ENCODE results near the gene TAF10.
A peak's percentile ranks its signal among the peaks of the same experiment; 100 is the strongest.

The TAF10 gene

GRCh38 chr11:6565988-6566703 is 45.9 kb downstream of the TAF10 start:
- DNase-seq, result no peak
- no CpG with 5 or more reads among the region's 5 CpGs for WGBS (ENCODE audit: extremely low coverage, insufficient coverage, insufficient read length)

GRCh38 chr11:6565325-6565724 is 46.7 kb downstream of the TAF10 start:
- H2AK5ac ChIP-seq (ENCODE audit: low read length), result no peak overlapping the region
- H2BK12ac ChIP-seq (ENCODE audit: low read length), result no peak overlapping the region
- WGBS (ENCODE audit: extremely low coverage, insufficient coverage, insufficient read length), result no CpG with 5 or more reads among the region's 2 CpGs
- no peak overlapping the region for H4K8ac ChIP-seq (ENCODE audit: low read depth, low read length)
- H3K4me2 ChIP-seq (ENCODE audit: low read length), result no peak overlapping the region
- no peak overlapping the region for H3K23ac ChIP-seq (ENCODE audit: low read length)
- no peak overlapping the region for H2BK5ac ChIP-seq (ENCODE audit: low read depth, low read length, poor library complexity)
- H3K27me3 ChIP-seq (ENCODE audit: insufficient read depth, low read length), result no peaks in the 10 kb centered on the region
- no peaks in the 10 kb centered on the region for H3K36me3 ChIP-seq (ENCODE audit: control insufficient read depth in 1 of 2, insufficient read depth in 2 of 2, low read length in 2 of 2)
- no peak overlapping the region for H3K9ac ChIP-seq (ENCODE audit: low read length)
- H3K4me3 ChIP-seq (ENCODE audit: low read depth, low read length), result no peak overlapping the region
- no peak overlapping the region for H2AFZ ChIP-seq (ENCODE audit: insufficient read depth, low read length, poor library complexity)
- H4K91ac ChIP-seq (ENCODE audit: low read depth, low read length), result no peak overlapping the region
- no peak overlapping the region for H4K12ac ChIP-seq (ENCODE audit: low read depth, low read length)
- H3K18ac ChIP-seq (ENCODE audit: low read length), result no peak overlapping the region
- H2BK120ac ChIP-seq (ENCODE audit: insufficient read depth, low read length, poor library complexity), result no peak overlapping the region
- H3K4ac ChIP-seq (ENCODE audit: low read depth, low read length), result no peak overlapping the region
- DNase-seq, result no peak
- no peaks in the 10 kb centered on the region for H3K79me1 ChIP-seq (ENCODE audit: low read length)
- peaks cover 2% of the 10 kb centered on the region for H3K9me3 ChIP-seq (ENCODE audit: insufficient read depth, low read depth, low read length)
- H3K79me2 ChIP-seq (ENCODE audit: control insufficient read depth, insufficient read depth, low read length, poor library complexity), result no peaks in the 10 kb centered on the region
- no peak overlapping the region for H3K27ac ChIP-seq (ENCODE audit: low read depth, low read length)
- H3K14ac ChIP-seq (ENCODE audit: low read length), result no peak overlapping the region
- peaks cover 4 to 5% of the 10 kb centered on the region in 2 experiments for H3K4me1 ChIP-seq (ENCODE audit: control insufficient read depth in 1 of 2, insufficient read depth in 2 of 2, low read length in 2 of 2)

More at GRCh38 chr11:6565988-6566703, 45.9 kb downstream of the TAF10 start:
- no peak overlapping the region for H2BK12ac ChIP-seq (ENCODE audit: low read length)
- no peak overlapping the region for H3K27ac ChIP-seq (ENCODE audit: low read depth, low read length)
- no peaks in the 10 kb centered on the region for H3K36me3 ChIP-seq (ENCODE audit: control insufficient read depth in 1 of 2, insufficient read depth in 2 of 2, low read length in 2 of 2)
- no peak overlapping the region for H2BK5ac ChIP-seq (ENCODE audit: low read depth, low read length, poor library complexity)
- H2AFZ ChIP-seq (ENCODE audit: insufficient read depth, low read length, poor library complexity), result no peak overlapping the region
- H3K27me3 ChIP-seq (ENCODE audit: insufficient read depth, low read length), result no peaks in the 10 kb centered on the region
- peaks cover 4 to 5% of the 10 kb centered on the region in 2 experiments for H3K4me1 ChIP-seq (ENCODE audit: control insufficient read depth in 1 of 2, insufficient read depth in 2 of 2, low read length in 2 of 2)
- no peak overlapping the region for H3K4me2 ChIP-seq (ENCODE audit: low read length)
- H3K9me3 ChIP-seq (ENCODE audit: insufficient read depth, low read depth, low read length), result peaks cover 5% of the 10 kb centered on the region
- no peak overlapping the region for H2BK120ac ChIP-seq (ENCODE audit: insufficient read depth, low read length, poor library complexity)
- no peaks in the 10 kb centered on the region for H3K79me2 ChIP-seq (ENCODE audit: control insufficient read depth, insufficient read depth, low read length, poor library complexity)
- no peak overlapping the region for H3K9ac ChIP-seq (ENCODE audit: low read length)
- no peak overlapping the region for H3K4me3 ChIP-seq (ENCODE audit: low read depth, low read length)
- H4K8ac ChIP-seq (ENCODE audit: low read depth, low read length), result no peak overlapping the region
- H2AK5ac ChIP-seq (ENCODE audit: low read length), result no peak overlapping the region
- no peak overlapping the region for H3K18ac ChIP-seq (ENCODE audit: low read length)
- H4K91ac ChIP-seq (ENCODE audit: low read depth, low read length), result no peak overlapping the region
- no peak overlapping the region for H3K4ac ChIP-seq (ENCODE audit: low read depth, low read length)
- no peak overlapping the region for H4K12ac ChIP-seq (ENCODE audit: low read depth, low read length)
- no peaks in the 10 kb centered on the region for H3K79me1 ChIP-seq (ENCODE audit: low read length)
- H3K23ac ChIP-seq (ENCODE audit: low read length), result no peak overlapping the region
- H3K14ac ChIP-seq (ENCODE audit: low read length), result no peak overlapping the region

- Histone ChIP-seq H2BK5ac (ENCODE audit: low read depth, low read length, poor library complexity) (no peak overlapping the region), H3K4me2 (ENCODE audit: low read length) (no peak overlapping the region), H3K18ac (ENCODE audit: low read length) (no peak overlapping the region), H4K8ac (ENCODE audit: low read depth, low read length) (no peak overlapping the region), H3K27ac (ENCODE audit: low read depth, low read length) (no peak overlapping the region), H2BK12ac (ENCODE audit: low read length) (no peak overlapping the region), H3K23ac (ENCODE audit: low read length) (no peak overlapping the region), H3K9me3 (ENCODE audit: insufficient read depth, low read depth, low read length) (peaks cover 2% of the 10 kb centered on the region), H3K9ac (ENCODE audit: low read length) (no peak overlapping the region), H3K36me3 (ENCODE audit: control insufficient read depth in 1 of 2, insufficient read depth in 2 of 2, low read length in 2 of 2) (no peaks in the 10 kb centered on the region), H2AFZ (ENCODE audit: insufficient read depth, low read length, poor library complexity) (no peak overlapping the region), H4K91ac (ENCODE audit: low read depth, low read length) (no peak overlapping the region), H3K4me3 (ENCODE audit: low read depth, low read length) (no peak overlapping the region), H2AK5ac (ENCODE audit: low read length) (no peak overlapping the region), H4K12ac (ENCODE audit: low read depth, low read length) (no peak overlapping the region), H3K4me1 (ENCODE audit: control insufficient read depth in 1 of 2, insufficient read depth in 2 of 2, low read length in 2 of 2) (peaks cover 3 to 4% of the 10 kb centered on the region in 2 experiments), H3K27me3 (ENCODE audit: insufficient read depth, low read length) (no peaks in the 10 kb centered on the region), H3K79me1 (ENCODE audit: low read length) (no peaks in the 10 kb centered on the region), H3K79me2 (ENCODE audit: control insufficient read depth, insufficient read depth, low read length, poor library complexity) (no peaks in the 10 kb centered on the region), H3K14ac (ENCODE audit: low read length) (no peak overlapping the region), H3K4ac (ENCODE audit: low read depth, low read length) (no peak overlapping the region), H2BK120ac (ENCODE audit: insufficient read depth, low read length, poor library complexity) (no peak overlapping the region)
- DNase-seq, result no peak
- no CpG with 5 or more reads among the region's 10 CpGs for WGBS (ENCODE audit: extremely low coverage, insufficient coverage, insufficient read length)
Measured at GRCh38 chr11:6563667-6564066, 48.3 kb downstream of the TAF10 start.

- Histone ChIP-seq H2BK5ac (ENCODE audit: low read depth, low read length, poor library complexity) (no peak overlapping the region), H4K8ac (ENCODE audit: low read depth, low read length) (no peak overlapping the region), H3K27me3 (ENCODE audit: insufficient read depth, low read length) (no peaks in the 10 kb centered on the region), H3K36me3 (ENCODE audit: control insufficient read depth in 1 of 2, insufficient read depth in 2 of 2, low read length in 2 of 2) (no peaks in the 10 kb centered on the region), H3K79me2 (ENCODE audit: control insufficient read depth, insufficient read depth, low read length, poor library complexity) (no peaks in the 10 kb centered on the region), H2BK120ac (ENCODE audit: insufficient read depth, low read length, poor library complexity) (no peak overlapping the region), H3K4me3 (ENCODE audit: low read depth, low read length) (no peak overlapping the region), H3K27ac (ENCODE audit: low read depth, low read length) (no peak overlapping the region), H2BK12ac (ENCODE audit: low read length) (no peak overlapping the region), H3K4ac (ENCODE audit: low read depth, low read length) (no peak overlapping the region), H3K79me1 (ENCODE audit: low read length) (no peaks in the 10 kb centered on the region), H3K9ac (ENCODE audit: low read length) (no peak overlapping the region), H3K4me1 (ENCODE audit: control insufficient read depth in 1 of 2, insufficient read depth in 2 of 2, low read length in 2 of 2) (no peaks in the 10 kb centered on the region), H2AK5ac (ENCODE audit: low read length) (no peak overlapping the region), H3K14ac (ENCODE audit: low read length) (no peak overlapping the region), H4K12ac (ENCODE audit: low read depth, low read length) (no peak overlapping the region), H3K23ac (ENCODE audit: low read length) (no peak overlapping the region), H3K4me2 (ENCODE audit: low read length) (no peak overlapping the region), H3K18ac (ENCODE audit: low read length) (no peak overlapping the region), H2AFZ (ENCODE audit: insufficient read depth, low read length, poor library complexity) (no peak overlapping the region), H3K9me3 (ENCODE audit: insufficient read depth, low read depth, low read length) (peaks cover 2% of the 10 kb centered on the region), H4K91ac (ENCODE audit: low read depth, low read length) (no peak overlapping the region)
- peak in 1 of 2 donors; percentile 14 for DNase-seq
- no CpG with 5 or more reads among the region's 4 CpGs for WGBS (ENCODE audit: extremely low coverage, insufficient coverage, insufficient read length)
Measured at GRCh38 chr11:6563121-6563619, 48.8 kb downstream of the TAF10 start.

Measured in trophoblast cell (in vitro differentiated cells and primary cell).